BLaER1 (cell line): Measurements from ENCODE around the gene SDF4.

Experiments
- H3K27ac ChIP-seq: shearing (Covaris generic); formaldehyde crosslinking; 2 replicates; pipeline ENCODE4 v1.8.1; 2022
- H3K27me3 ChIP-seq: shearing (Covaris generic); formaldehyde crosslinking; 2 replicates; pipeline ENCODE4 v1.8.1; 2022
- H3K36me3 ChIP-seq: shearing (Covaris generic); formaldehyde crosslinking; 2 replicates; pipeline ENCODE4 v1.8.1; 2022
- H3K4me1 ChIP-seq: shearing (Covaris generic); formaldehyde crosslinking; 2 replicates; pipeline ENCODE4 v1.8.1; 2022
- H3K4me2 ChIP-seq: shearing (Covaris generic); formaldehyde crosslinking; 2 replicates; pipeline ENCODE4 v1.8.1; 2022
- H3K4me3 ChIP-seq: shearing (Covaris generic); formaldehyde crosslinking; 2 replicates; pipeline ENCODE4 v1.8.1; 2022
- H3K9ac ChIP-seq: shearing (Covaris generic); formaldehyde crosslinking; 2 replicates; pipeline ENCODE4 v1.8.1; 2022
- H3K9me3 ChIP-seq: shearing (Covaris generic); formaldehyde crosslinking; 2 replicates; pipeline ENCODE4 v1.8.1; 2022
- H4K20me1 ChIP-seq: shearing (Covaris generic); formaldehyde crosslinking; 2 replicates; pipeline ENCODE4 v1.8.1; 2022
- Cebpa-rat ChIP-seq: shearing (Covaris generic); IDR thresholded peaks from 2 replicates; pipeline ENCODE4 v1.8.1; 2022

The SDF4 gene

GRCh38 chr1:1207571-1207892 is 24.3 kb downstream of the SDF4 start:
- no peak overlapping the region for H3K9ac ChIP-seq
- H3K27me3 ChIP-seq = peaks cover 24% of the 10 kb centered on the region
- peak overlapping the region; percentile 10; the same call in 1 of the 2 replicates for H3K27ac ChIP-seq
- H3K4me2 ChIP-seq = peak overlapping the region; percentile 99
- H3K36me3 ChIP-seq = no peaks in the 10 kb centered on the region
- no peaks in the 10 kb centered on the region for H3K9me3 ChIP-seq
- peak overlapping the region; percentile 62; the same call in 1 of the 2 replicates for H3K4me3 ChIP-seq
- H3K4me1 ChIP-seq = peaks cover 77% of the 10 kb centered on the region
- peaks cover 24% of the 10 kb centered on the region for H4K20me1 ChIP-seq
- TF ChIP-seq Cebpa-rat = no peak

GRCh38 chr1:1206966-1207531 is 24.8 kb downstream of the SDF4 start:
- Histone ChIP-seq H3K4me2 (peak overlapping the region; percentile 99), H3K9me3 (no peaks in the 10 kb centered on the region), H3K9ac (no peak overlapping the region; the same call in 1 of the 2 replicates), H3K36me3 (no peaks in the 10 kb centered on the region), H3K27ac (peak overlapping the region; percentile 9; the same call in 1 of the 2 replicates), H3K4me3 (peak overlapping the region; percentile 62), H3K27me3 (peaks cover 24% of the 10 kb centered on the region), H4K20me1 (peaks cover 24% of the 10 kb centered on the region), H3K4me1 (peaks cover 73% of the 10 kb centered on the region)
- TF ChIP-seq Cebpa-rat = no peak

GRCh38 chr1:1206376-1206965 is 25.3 kb downstream of the SDF4 start, which contains the start of gene TNFRSF18:
Gene TNFRSF18 (minus strand): TSS chr1:1206592. CDS start chr1:1206571, 21 bp downstream.
- H3K4me2 ChIP-seq = peak within 1 kb of the TSS; percentile 99
- peaks cover 25% of the 10 kb centered on the region for H3K27me3 ChIP-seq

GRCh38 chr1:1205769-1206375 is 25.9 kb downstream of the SDF4 start:
- peak overlapping the region; percentile 63 for H3K9ac ChIP-seq
- TF ChIP-seq Cebpa-rat = no peak
- no peaks in the 10 kb centered on the region for H3K9me3 ChIP-seq
- H3K4me2 ChIP-seq = peak overlapping the region; percentile 99
- H3K27ac ChIP-seq = peak overlapping the region; percentile 44
- peaks cover 24% of the 10 kb centered on the region for H4K20me1 ChIP-seq
- H3K4me1 ChIP-seq = peaks cover 62% of the 10 kb centered on the region
- H3K36me3 ChIP-seq = no peaks in the 10 kb centered on the region
- peak overlapping the region; percentile 62 for H3K4me3 ChIP-seq
- peaks cover 29% of the 10 kb centered on the region for H3K27me3 ChIP-seq

More at GRCh38 chr1:1206376-1206965, 25.3 kb downstream of the SDF4 start, which contains the start of gene TNFRSF18:
- Histone ChIP-seq H3K4me1 (peaks cover 67% of the 10 kb centered on the region), H3K27ac (peak within 1 kb of the TSS; percentile 44), H4K20me1 (peaks cover 24% of the 10 kb centered on the region), H3K9me3 (no peaks in the 10 kb centered on the region), H3K4me3 (peak within 1 kb of the TSS; percentile 62), H3K9ac (peak within 1 kb of the TSS; percentile 63), H3K36me3 (no peaks in the 10 kb centered on the region)
- no peak for TF ChIP-seq Cebpa-rat

- Histone ChIP-seq H4K20me1 (peaks cover 24% of the 10 kb centered on the region), H3K9me3 (no peaks in the 10 kb centered on the region), H3K4me2 (peak overlapping the region; percentile 99), H3K4me1 (peaks cover 62% of the 10 kb centered on the region), H3K27me3 (peaks cover 35% of the 10 kb centered on the region), H3K27ac (peak overlapping the region; percentile 44; the same call in 1 of the 2 replicates), H3K4me3 (peak overlapping the region; percentile 62), H3K9ac (peak overlapping the region; percentile 63; the same call in 1 of the 2 replicates), H3K36me3 (no peaks in the 10 kb centered on the region)
- no peak for TF ChIP-seq Cebpa-rat
These were observed 26.6 kb downstream of the SDF4 start for GRCh38 chr1:1204998-1205768.

- Histone ChIP-seq H4K20me1 (peaks cover 24% of the 10 kb centered on the region), H3K9me3 (no peaks in the 10 kb centered on the region), H3K4me1 (peaks cover 62% of the 10 kb centered on the region), H3K9ac (no peak overlapping the region), H3K27me3 (peaks cover 37% of the 10 kb centered on the region), H3K4me2 (peak overlapping the region; percentile 99), H3K4me3 (no peak overlapping the region), H3K36me3 (no peaks in the 10 kb centered on the region), H3K27ac (no peak overlapping the region)
- TF ChIP-seq Cebpa-rat = no peak
These were observed 27.3 kb downstream of the SDF4 start for GRCh38 chr1:1204425-1204920.

GRCh38 chr1:1203561-1204424 is 28.0 kb downstream of the SDF4 start:
- Histone ChIP-seq H3K36me3 (no peaks in the 10 kb centered on the region), H3K4me1 (peaks cover 57% of the 10 kb centered on the region), H3K27ac (no peak overlapping the region), H3K9me3 (no peaks in the 10 kb centered on the region), H4K20me1 (peaks cover 19% of the 10 kb centered on the region), H3K9ac (no peak overlapping the region), H3K27me3 (peaks cover 37% of the 10 kb centered on the region), H3K4me2 (no peak overlapping the region), H3K4me3 (no peak overlapping the region)
- TF ChIP-seq Cebpa-rat = no peak

- Histone ChIP-seq H3K27ac (no peak overlapping the region), H3K9me3 (no peaks in the 10 kb centered on the region)
These were observed 28.8 kb downstream of the SDF4 start for GRCh38 chr1:1202831-1203560.

More at GRCh38 chr1:1202831-1203560, 28.8 kb downstream of the SDF4 start:
- no peak overlapping the region for H3K4me3 ChIP-seq
- no peak for TF ChIP-seq Cebpa-rat
- peaks cover 16% of the 10 kb centered on the region for H4K20me1 ChIP-seq
- peaks cover 56% of the 10 kb centered on the region for H3K4me1 ChIP-seq
- no peak overlapping the region for H3K9ac ChIP-seq
- peaks cover 37% of the 10 kb centered on the region for H3K27me3 ChIP-seq
- no peaks in the 10 kb centered on the region for H3K36me3 ChIP-seq
- H3K4me2 ChIP-seq = no peak overlapping the region
